Choroid plexus epithelial cell (primary cell): ENCODE data around the gene DPF3.

Experiments used
- DNase-seq: peaks from one replicate; pipeline ENCODE4 v3.0.0-alpha.2; 2010; ENCODE audit warnings: low read depth
- H3K4me3 ChIP-seq: 2 replicates; pipeline ENCODE4 v1.5.1; 2011; ENCODE audit warnings: low read depth, mild to moderate bottlenecking, control low read depth, low read length, moderate library complexity
- CTCF ChIP-seq: conservative IDR thresholded peaks from 2 replicates; pipeline ENCODE4 v1.5.1; 2011; ENCODE audit warnings: low read depth, mild to moderate bottlenecking, control low read depth, inconsistent platforms, low read length, moderate library complexity

Gene DPF3

GRCh38 chr14:72917094-72917802, 23.3 kb upstream of the DPF3 start:
- no peak for DNase-seq
- H3K4me3 ChIP-seq = no peak overlapping the region
- TF ChIP-seq CTCF = no peak

- H3K4me3 ChIP-seq = no peak overlapping the region
- no peak for TF ChIP-seq CTCF
- DNase-seq = no peak
Observed at GRCh38 chr14:72916174-72916573, 22.3 kb upstream of the DPF3 start.

GRCh38 chr14:72913809-72914208, 19.9 kb upstream of the DPF3 start:
- TF ChIP-seq CTCF = no peak
- DNase-seq = no peak
- no peak overlapping the region for H3K4me3 ChIP-seq

- DNase-seq = no peak
- TF ChIP-seq CTCF = no peak
- no peak overlapping the region for H3K4me3 ChIP-seq
Observed at GRCh38 chr14:72909163-72909562, 15.3 kb upstream of the DPF3 start.

GRCh38 chr14:72907886-72908285, 14.0 kb upstream of the DPF3 start:
- no peak overlapping the region for H3K4me3 ChIP-seq
- peak; percentile 84 for DNase-seq
- peak; percentile 22 for TF ChIP-seq CTCF

GRCh38 chr14:72906879-72907278, 13.0 kb upstream of the DPF3 start:
- H3K4me3 ChIP-seq = no peak overlapping the region
- DNase-seq = no peak
- no peak for TF ChIP-seq CTCF

GRCh38 chr14:72906316-72906715, 12.4 kb upstream of the DPF3 start:
- DNase-seq = peak; percentile 66
- TF ChIP-seq CTCF = no peak
- no peak overlapping the region for H3K4me3 ChIP-seq
